ENCODE results near the gene MTMR2.

Gene MTMR2

DNA sequence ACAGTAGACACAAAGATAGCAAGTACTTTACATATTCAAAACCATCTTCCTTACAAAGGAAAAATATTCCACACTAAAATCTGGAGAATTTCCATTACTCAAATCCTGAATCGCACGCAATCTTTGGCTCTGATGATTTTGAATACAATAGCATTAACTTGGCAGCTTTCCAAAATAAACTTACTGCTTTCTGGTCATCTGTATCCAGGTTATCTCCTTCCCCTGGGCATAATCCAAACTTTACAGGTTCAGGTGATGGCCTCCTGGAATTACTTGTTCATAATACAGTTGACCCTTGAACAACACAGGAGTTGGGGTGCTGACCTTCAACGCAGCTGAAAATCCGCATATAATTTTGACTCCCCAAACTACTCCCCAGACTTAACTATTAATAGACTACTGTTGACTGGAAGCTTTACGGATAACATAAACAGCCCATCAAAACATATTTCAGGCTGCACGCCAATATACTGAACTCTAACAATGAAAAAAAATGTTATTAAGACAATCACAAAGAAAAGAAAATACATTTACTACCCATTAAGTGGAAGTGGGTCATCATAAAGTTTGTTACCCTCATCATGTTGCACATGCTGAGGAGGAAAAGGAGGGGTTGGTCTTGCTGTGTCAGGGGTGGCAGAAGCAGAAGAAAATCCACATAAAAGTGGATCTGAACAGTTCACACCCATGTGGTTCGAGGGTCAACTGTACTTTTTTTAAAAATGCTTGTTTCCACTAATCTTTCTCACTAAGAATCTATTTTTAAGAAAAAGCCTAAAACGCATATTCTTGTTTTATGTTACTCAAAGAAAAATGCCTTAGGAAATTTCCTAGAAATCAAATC is 6.5 kb downstream of the MTMR2 start:
- DNase-seq, result no peak

DNA sequence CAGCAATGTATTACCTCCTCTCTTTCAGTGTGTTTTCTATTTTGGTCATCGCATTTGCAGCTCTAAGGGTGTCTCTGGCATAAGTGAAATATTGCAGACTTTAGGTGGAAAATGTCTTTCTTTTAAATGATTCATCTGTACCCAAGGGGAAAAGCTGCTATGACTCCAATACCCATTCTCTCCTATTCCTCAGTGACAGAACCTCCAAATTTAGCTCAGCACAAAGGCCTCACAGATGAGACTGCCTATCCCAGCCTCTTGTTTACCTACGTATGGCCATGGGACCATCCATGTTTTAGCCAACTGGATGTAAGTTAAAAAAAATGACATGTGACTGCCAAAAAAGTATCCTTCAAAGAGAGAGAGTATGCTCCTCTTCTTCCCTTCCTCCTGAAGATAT is 7.9 kb downstream of the MTMR2 start:
- no peak for DNase-seq

DNA sequence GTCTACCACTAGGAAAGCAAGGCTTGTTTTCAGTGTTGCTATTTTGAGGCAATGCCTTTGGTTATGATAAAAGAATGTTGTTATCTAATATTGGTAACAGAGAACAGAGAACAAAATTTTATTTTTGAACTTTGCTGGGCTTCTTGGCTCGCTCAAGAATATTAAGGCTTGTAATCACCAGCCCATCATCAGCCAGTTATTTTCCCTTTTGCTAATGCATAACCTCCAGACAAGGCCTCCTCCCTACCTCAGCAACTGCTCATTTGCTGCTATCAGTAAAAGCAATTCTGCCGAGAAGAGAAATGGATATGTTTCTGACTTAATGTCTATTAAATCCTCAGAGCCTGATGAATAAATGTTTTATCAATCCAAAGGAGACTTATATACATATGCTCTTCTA is 8.9 kb downstream of the MTMR2 start:
- no peak for DNase-seq

DNA sequence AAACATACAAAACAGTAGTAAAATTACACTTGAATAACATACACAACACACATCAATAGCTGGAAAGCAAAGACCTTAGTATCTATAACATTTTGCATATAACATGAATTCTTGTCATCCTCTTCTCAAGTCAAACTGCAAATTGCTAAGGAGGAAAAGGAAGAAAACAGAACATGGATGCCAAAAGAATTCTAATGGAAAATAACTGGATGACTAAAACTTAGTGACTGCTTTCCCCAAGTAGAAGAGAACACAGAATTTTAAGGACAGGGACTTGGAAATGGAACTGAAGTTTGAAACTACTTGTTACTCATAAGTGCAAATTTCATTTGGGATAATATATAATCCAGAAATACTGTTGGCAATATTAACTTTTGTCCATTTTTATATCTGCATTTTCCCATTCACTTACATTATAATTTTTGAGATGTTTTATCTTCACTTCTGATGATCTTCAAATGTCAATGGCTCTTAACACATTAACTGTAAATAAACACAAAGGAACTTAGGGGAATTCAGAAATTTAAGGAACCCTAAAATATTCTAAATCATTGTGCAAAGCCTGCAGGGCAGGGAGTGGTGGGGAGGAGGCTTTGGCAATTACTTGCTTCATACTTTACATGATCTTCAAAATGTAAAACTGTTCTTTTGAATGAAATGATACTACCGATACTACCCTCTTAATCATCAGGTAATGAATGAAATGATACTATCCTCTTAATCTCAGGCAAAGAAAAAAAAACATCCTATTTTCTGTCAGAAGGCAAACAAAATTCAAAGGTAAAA is 9.9 kb downstream of the MTMR2 start:
- DNase-seq, result no peak

DNA sequence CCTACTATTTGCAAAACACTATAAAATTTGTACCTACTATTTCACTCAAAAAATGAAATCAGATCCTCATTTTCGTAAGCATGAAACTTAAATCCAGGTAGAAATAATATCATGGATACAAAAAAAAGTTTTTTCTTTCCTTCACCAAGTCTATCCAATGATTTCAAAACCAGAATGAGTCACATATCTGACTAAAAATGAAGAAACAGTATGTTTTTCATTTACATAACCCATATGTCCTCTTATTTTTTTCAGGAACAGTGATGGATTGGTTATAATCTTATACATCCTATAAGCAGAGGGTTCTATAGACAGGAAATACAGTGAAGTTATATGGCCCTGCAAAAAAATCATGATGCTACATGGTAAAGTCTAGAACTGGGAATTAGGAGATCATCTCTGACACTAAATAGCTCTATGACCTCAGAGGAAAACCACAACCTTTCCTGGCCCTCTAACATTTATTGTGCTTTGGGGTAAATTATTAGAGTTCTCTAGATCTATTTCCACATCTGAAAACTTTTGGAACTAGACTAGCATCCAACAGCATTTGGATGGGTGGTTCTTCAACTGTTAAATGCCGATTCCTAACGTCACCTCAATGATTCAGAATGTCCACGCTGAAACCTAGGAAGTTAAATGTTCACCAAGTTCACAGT is 10.9 kb downstream of the MTMR2 start:
- DNase-seq, result no peak

DNA sequence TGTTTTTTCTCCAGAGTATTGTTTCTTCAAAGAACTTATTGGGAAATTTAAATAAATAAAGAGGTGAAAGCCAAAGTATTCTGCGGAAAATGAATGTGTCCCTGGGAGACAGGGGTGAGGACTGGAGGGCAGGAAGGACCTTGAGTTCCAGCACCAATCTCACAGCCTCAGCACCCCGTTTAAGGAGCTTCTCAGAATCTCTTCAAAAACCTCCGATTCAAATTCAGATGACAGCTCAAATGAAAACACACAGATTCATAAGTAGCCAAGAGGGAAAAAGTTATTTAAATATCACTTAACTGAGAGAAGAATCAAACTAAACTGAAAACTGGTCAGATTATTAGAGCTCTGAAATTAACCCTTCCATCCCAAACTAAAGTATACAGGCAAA is 12.5 kb downstream of the MTMR2 start:
- no peak for DNase-seq

DNA sequence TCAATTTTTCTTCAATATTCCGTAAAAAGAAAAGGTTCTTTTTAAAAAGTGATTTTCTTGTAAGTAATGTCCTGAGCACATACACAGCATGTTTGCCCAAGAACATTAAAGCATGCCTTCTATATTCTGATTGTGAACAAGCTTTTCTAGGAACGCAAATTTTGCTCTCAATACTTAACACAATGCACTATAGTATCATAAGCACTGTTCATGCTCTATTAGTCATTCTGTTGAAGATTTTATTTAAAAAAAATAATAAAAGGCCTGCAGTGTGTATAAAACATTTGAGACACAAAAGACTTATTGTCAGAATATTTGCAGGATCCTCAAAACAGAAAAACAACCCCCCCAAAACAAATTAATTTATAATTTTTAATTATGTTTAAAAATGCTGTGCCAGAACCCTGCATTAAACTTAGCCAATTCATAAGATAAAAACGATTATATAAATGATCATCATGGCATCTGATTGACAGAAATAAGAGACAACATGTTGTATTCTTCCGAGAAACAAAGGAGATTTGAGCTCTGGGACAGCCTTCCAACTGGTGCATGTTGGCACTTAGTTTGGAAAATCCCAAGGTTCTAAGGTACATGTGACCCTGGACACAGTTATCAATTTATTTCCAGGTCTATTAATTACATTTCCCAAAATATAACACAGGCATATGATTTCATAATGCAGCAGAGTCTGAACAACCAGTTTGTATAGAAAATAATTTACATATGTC is 13.1 kb downstream of the MTMR2 start:
- DNase-seq, result no peak

DNA sequence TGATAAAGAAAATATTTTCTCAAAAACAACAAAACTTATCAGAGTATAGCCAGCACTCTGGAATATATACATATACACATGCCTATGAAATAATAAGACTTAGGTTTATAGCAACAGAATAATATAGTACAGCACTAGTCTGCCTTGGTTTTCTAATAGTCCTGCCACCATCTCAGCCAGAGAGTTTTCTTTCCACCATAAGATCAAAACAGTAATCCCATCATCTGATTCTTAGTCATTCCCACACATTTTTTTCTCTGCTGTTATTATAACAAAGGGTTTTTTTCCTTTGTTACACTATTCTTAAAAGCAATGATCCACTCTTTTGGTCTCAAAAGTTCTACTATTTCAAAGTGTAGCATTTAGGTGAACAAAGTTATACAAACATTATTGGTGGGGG is 15.1 kb downstream of the MTMR2 start:
- DNase-seq, result no peak

DNA sequence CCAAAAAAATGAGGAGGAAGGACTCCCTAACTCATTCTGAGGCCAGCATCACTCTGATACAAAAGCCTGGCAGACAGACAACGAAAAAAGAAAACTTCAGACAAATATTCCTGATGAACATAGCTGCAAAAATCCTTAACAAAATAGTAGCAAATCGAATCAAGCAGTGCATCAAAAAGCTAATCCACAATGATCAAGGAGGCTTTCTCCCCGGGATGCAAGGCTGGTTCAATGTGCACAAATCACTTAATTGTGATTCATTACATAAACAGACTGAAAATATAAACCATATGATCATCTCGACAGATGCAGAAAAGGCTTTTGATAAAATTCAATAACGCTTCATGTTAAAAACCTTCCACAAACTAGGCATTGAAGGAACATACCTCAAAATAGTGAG is 16.4 kb downstream of the MTMR2 start:
- DNase-seq, result no peak

DNA sequence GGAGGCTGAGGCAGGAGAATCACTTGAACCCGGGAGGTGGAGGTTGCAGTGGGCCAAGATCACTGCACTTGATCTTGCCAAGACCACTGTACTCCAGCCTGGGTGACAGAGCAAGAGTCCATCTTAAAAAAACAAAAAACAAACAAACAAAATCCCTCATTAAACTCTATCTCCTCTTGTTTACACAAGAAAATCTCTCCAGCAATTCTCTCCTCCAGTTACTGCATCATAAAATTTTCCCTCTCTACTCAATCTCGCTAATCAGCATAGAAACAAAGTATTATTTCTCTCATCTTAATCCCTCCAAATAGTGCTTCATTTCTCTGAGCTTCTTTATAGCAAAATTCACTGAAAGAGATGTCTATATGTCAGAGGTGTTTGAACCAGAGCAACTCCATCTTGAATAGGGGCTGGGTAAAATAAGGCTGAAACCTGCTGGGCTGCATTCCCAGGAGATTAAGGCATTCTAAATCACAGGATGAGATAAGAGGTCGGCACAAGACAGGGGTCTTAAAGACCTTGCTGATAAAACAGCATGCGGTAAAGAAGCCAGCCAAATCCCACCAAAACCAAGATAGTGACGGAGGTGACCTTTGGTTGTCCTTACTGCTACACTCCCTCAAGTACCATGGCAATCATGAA is 19.8 kb downstream of the MTMR2 start:
- no peak for DNase-seq

DNA sequence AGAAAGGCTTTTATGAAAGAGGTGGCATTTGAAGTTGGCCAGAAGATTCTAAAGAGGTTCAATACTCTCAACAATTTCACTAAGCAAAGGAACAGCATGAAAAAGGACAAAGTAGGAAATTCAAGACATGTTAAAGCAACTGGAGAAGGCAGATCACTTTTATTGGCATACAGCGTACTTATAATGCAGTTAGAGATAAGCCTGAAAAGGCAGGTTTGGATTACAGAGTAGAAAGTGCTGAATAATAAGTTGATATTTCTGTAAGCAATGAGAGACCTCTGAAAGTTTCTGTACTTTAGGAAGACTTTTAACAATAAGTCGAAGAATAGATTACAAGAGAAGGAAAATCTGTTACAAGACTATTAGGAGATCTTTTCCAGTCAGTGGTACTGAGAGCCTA is 25.1 kb downstream of the MTMR2 start:
- DNase-seq, result no peak

DNA sequence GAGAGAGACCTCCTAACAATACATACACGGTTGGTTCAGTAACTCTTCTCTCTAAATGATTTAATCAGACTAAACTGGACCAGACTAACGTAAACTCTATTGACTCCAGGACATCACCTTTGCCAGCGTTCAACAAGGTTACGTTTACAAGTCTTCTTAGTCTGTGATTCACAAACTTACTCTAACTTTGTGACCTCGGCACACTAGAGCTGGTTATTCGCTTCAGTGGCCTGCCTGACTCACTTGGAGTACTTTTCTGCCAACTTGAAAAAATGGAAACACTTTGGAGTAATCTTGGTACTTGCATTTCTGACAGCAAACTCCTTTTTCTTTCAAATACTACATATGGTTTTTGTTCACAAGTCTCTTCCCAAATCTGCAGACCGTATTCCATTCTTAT is 26.2 kb downstream of the MTMR2 start:
- DNase-seq, result no peak

DNA sequence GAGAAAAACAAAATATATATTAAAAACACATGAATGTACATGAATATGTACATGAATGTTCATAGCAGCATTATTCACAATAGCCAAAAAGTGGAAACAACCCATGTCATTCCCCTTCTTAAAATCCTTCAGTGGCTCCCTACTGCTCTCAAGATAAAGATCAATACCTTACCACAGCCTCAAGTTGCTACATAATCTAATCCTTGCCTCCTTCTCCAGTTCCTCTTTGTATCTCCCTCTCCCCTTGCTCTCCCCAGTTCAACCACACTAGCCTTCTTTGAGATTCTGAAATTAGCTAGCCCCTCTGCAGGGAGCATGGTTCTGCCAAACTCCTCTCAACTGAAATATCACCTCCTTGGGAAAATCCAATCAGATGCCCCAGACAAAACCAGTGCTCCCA is 28.1 kb downstream of the MTMR2 start:
- DNase-seq, result no peak

DNA sequence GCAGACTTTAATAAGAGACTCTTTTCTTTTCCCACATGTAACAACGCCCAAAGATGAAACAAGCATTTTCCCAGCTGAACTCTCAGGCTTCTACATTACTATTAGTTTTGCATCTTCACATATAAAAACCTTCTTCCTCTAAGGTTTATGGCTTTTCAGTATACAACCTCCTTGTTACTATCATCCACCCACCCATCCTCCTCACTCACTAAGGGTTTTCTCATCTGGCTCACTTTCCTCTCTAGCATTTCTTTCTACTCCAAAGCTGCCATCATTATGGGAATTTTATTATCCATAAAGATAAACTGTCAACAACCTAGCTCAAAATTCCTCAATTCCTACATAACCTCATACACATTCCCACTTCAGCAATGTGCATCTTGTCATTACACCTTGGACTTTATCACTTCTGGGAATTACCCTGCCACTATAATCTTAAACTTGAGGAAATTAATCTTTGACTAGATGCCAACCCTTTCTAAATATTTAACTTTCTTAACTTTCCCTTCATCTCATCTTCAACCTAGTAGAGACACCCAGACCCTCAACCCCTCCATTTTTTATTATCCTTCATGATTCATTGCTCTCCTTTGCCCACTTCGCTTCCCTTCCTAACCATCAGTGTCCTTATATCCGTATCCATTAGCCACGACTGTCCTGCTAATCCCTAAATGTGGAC is 30.9 kb downstream of the MTMR2 start:
- DNase-seq, result no peak

DNA sequence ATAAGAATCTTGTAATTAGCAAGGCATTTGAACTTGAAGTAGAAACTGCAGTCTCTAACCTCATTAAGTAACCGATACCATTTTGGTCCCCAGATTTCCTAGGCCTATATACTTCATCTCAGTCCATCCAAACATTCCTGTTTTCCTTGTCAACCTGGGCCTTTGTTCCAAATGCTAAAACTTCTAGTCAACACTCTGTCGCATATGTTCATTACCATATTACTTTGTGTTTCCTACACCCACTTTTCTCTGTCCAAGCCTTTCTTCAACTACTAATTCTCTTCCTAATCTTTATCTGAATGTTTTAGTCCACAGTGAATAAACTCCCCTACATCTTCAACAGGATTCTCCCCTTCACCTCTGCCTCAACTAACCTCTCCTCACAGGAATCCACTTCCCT is 31.4 kb downstream of the MTMR2 start:
- no peak for DNase-seq

DNA sequence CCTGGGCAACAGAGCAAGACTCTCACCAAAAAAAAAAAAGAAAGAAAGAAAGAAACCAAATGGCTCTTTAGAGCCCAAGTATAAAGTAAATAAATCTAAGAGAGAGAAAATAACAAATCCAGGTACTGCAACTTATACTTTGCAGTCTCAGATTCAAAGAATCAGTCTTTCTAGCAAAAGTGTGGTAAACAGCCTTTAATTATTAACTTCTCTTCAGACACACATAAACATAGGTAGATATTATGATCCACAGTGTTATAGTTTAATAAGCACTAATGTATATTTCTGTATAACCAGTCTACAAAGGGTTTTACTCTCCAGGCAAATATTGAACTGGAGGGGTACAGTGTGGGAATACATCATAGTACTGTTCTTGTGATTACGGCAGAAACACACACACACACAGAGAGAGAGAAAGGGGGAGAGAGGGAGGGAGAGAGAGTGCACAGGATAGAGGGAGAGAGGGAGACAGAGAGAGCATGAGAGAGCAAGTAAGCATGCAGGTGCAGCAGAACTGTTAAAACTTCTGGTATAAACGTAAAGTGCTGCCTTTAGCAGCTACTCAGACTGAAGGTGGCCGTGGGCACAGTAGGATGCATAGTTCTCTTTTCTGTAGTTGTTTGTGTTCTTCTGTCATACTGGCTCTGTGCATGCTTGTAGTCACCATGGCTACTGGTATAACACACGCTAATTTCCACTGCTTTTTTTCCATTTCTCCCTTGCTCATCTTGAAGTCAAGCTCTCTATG is 32.3 kb downstream of the MTMR2 start:
- no peak for DNase-seq

DNA sequence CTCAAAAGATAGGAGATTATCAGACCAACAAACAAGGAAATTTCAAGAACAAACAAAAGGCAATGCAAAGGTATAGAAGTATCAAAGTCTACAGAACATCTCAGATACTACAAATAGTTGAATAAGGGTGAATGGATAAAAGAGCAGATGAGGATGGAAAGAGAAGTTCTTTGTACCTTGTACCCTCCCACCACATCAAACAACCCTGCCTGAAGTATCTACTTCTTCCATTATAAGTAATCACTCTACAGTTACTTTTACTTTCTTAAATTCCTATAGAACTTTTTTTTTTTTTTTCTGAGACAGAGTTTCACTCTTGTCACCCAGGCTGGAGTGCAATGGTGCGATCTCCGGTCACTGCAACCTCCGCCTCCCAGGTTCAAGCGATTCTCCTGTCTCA is 35.1 kb downstream of the MTMR2 start:
- DNase-seq, result no peak

DNA sequence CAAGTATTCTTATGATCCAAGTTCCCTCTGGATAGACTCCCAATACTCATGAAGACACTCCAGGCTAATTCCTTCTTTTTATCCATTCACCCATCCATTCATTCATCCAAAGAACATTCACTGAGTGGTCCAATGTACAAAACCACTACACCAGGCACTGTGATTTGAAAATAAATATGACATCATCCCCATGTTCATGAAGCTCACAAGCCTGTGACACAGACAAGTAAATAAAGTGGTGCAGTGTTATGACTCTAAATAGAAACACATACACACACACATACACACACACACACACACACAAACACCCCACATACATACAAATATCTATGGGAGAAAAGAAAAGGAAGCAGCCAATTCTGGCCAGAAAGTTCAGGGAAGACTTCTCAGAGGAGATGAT is 35.5 kb downstream of the MTMR2 start:
- no peak for DNase-seq

DNA sequence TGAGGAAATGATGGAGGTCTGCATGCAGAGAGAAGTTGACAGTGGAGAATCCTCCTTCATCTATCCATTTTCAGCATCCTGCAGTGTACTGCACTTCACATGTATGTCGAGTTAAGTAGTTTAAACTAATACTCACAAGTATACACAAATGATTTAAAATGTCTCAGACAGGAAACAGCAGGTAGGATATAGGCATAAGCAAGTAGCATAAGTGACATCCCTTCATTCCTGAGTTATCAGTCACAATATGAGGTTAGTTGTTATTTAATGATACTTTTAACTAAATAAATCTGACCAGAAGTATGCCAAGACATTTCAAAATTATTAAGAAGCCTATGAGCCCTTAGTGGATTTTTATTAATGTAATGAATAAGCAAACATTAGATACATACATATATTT is 37.4 kb downstream of the MTMR2 start:
- DNase-seq, result no peak

DNA sequence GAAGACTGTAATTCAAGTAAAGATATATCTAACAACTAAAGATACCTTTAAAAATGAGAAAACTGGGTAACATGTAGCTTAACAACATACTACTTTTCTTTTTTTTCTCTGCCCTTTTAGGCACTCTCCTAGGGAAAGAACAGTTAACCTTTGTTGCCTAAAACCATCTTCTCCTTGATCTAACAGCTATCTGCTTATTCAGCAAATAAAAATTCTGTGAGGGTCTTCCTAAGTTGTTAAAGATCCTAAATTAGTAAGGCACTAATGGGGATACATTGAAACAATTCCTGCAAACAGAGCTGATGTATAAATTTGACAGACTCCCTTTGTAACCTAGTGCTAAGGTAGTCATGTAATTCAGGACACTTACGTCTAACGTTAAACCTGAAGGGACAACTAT is 39.1 kb downstream of the MTMR2 start:
- no peak for DNase-seq

DNA sequence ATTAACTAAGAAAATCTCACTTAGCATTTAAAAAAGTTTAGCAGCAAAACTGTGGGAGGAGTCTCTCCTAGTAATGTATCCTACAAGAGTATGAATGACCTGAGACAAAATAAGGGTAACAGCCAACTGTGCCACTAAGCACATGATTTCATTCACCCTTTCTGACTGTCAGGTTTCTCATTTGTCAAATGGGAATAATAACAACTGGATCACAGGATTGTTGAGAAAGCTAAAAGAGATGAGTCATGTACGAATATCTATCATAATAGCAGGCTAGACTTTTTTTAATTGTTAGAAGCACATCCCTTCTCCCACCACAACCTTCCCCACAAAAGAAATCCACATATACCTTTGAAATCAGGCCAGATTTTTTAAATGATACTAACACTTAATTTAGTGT is 39.5 kb downstream of the MTMR2 start:
- DNase-seq, result no peak

All from CD4-positive, alpha-beta T cell treated with Interleukin-10 for 1 hour (primary cell).